Stimulated activated CD4-positive, alpha-beta T cell treated with anti-CD3 and anti-CD28 coated beads, Interleukin-12 subunit alpha, Interleukin-12 subunit beta, amount 100 ng/mL, for 24 hours (primary cell): Measurements from ENCODE around the gene DKC1.

Source experiments
- DNase-seq, 2 experiments: peaks; one replicate each; pipeline ENCODE4 v3.0.0-alpha.2; 2020; ENCODE audit warnings: low read depth in 2 of 2

Gene DKC1

GRCh38 chrX:154762537-154763296 lies at the start of gene DKC1:
Gene DKC1, plus strand, starts transcription at chrX:154762864. Its CDS starts 102 bp downstream, at chrX:154762966.
- DNase-seq, result peak; percentile 85 to 90

- no peak for DNase-seq
Observed at GRCh38 chrX:154714925-154715324, 47.7 kb upstream of the DKC1 start.

DNA sequence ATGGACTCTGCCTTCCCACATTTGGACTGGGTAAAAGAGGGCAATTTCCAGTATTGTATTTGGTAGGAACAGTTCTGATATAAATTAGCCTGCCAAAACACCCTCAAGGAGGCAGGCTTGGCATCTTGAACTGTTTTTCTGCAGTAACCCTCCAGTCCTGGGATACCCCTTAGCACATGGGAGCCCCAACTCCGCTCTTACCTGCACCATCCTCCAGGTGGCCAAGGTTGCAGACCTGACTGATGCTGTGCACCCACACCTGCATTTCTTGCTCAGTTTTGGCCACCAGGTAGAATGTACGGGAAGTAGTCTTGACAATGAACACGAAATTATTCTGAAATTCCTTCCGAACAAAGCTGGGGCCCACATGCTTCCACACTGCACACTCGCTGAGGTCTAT lies 46.8 kb upstream of the DKC1 start:
- DNase-seq, result no peak

GRCh38 chrX:154717824-154718223 lies 44.8 kb upstream of the DKC1 start:
- no peak for DNase-seq

- DNase-seq, result no peak
Observed at GRCh38 chrX:154718616-154719015, 44.0 kb upstream of the DKC1 start.

GRCh38 chrX:154719132-154719675 lies 43.5 kb upstream of the DKC1 start:
- no peak for DNase-seq

- DNase-seq, result no peak
Observed at GRCh38 chrX:154720067-154720466, 42.6 kb upstream of the DKC1 start.

DNA sequence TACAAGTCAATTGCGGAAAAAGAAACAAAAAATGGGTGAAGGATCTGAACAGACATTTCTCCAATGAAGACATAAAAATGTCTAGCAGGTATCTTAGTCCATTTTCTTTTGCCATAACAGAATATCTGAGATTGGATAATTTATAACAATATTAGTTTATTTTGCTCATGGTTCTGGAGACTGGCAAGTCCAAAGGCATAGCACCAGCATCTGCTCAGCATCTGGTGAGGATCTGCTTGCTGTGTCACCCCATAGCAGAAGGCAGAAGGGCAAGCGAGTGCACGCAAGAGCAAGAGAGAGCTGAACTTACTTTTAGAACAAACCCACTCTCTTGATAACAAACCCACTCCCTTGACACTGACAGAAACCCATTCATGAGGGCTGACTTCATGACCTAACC lies 41.5 kb upstream of the DKC1 start:
- no peak for DNase-seq

DNA sequence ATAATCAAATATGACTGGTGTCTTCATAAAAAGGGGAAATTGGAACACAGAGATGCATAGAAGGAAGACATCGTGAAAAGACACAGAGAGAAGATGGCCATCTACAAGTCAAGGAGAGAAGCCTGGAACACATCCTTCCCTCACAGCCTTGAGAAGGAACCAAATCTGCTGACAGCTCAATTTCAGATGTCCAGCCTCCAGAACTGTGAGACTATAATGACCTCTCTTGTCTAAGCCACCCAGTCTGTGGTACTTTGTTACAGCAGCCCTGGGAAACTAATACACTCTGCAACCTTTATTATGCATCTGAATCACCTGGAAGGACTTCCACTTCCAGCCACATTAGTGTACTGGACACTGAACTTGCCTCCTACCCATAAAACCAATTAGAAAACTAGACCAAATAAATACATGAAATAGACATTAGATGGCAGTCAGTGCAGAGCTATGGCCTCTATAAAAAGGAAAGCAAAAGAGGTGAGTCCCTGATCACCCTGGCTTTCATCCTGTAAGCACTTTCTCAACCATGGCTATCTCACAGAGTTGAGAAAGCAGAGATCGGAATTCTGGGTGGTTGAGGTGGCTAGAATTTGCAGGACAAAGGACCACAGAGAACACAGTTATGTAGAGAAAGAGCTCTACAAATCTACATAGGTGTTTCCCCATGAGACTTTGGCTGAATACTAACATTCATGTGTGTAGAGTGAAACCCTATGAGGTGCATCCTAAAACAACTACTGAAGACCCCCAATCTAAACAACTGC lies 37.5 kb upstream of the DKC1 start:
- no peak for DNase-seq

- DNase-seq, result no peak
Observed at GRCh38 chrX:154727418-154727817, 35.2 kb upstream of the DKC1 start.

DNA sequence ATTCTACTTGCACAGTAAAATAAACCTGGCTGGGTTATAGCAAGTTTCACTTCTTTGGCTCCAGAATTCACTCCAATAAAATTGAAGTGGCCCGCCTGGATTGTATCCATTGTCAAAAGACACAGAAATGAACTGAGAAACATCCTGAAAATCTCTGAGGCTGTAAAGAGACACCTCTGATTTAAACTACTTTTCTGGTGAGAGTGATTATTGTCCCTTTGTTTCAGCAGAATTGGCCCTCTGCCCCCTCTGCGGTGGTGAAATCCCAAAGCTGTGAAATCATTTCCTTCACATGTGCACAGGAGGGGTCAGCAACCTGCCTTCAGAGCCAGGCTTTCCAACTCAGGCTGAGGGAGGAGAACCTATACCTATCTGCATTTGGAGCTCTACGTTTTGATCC lies 34.8 kb upstream of the DKC1 start:
- DNase-seq, result no peak

DNA sequence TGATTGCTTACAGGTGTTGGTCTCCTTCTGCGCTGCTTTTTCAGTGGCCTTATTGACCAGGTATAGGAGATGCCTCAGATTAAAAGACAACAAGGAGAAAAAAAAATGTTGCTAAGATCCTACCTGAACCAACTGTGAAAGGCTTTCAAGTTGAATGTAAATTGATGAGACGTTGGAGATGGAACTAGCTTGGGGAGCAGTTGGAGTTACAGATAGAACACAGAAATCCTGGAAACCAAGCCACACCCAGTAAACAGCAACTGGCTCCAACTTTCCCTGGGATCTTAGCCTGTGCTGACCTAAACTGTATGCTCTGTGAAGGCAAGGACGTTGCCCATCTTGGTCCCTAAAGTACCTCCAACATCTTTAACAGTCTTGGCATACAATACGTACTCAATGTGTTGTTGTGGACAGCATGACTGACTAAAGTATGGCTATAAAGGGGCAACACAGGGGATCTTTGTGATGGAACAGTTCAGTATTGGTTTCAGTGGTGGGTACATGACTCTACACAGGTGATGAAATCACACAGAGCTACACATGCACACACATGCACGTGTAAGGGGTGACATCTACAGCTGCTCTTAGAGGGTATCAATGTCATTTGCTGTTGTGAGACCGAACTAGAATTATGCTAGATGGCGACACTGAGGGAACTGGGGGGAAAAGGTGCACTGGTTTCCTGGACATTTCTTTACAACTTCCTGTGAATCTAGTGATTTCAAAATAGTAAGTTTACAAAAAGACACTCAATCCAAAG lies 34.1 kb upstream of the DKC1 start:
- no peak for DNase-seq

GRCh38 chrX:154729439-154729838 lies 33.2 kb upstream of the DKC1 start:
- DNase-seq, result no peak

DNA sequence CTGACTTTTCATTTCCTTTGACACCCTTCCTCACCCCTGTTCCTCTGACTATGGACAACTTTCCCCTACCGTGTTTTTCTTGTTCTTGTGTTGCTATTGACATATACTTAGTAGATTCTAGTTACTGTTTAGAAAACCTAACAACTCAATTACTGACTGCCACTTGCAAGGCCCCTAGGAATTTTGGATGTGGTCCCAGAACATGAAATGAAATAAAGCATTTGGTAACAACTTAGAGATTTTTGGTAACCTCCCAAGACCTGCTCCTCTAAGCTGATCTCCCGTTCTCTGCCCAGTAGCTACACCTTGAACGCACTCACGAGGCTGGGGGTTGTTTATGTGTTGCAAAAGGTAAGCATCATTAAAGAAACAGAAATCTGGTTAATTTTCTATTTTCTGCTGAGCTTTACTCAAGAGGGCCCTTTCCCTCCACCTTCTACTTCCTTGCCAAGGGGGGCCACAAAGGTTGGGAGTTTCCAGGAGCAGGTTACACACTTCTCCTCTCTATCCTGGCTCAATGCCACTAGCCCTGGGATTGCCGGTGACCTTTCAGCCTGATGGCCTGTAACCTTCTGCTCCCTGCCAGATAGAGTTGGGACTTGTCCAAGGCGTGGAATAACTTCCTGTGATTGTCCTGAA lies 32.3 kb upstream of the DKC1 start:
- DNase-seq, result no peak

- DNase-seq, result no peak
Observed at GRCh38 chrX:154731184-154731583, 31.5 kb upstream of the DKC1 start.

- DNase-seq, result no peak
Observed at GRCh38 chrX:154731881-154732280, 30.8 kb upstream of the DKC1 start.

DNA sequence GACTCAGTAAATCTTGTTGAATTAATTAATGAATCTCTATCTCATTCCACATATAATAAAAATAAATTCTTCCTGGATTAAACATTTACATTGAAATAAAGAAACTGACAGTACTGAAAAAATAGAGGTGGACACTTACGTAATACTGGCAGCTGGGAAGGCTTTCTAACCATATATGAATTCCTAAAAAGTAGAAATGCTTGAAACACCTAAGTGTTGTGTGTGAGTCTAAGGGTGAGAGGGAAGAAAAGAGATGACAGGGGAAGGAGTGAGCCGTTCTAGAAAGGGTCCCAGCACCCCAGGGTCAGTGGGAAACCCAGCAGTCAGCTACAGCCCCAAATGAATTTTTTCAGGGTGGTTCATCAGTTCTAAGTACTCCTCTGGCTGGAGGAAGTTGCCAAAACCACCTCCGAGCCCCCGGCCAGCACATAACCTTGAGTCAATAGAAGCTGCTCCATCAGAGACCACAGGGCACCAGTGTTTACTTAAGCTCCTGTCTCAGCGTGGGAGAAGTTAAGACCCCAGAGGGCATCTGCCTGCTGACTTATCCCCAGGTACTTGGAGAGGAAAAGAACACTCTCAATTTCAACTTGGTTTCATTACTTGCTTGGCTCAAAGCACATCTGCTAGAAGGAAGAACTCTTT lies 30.1 kb upstream of the DKC1 start:
- no peak for DNase-seq

DNA sequence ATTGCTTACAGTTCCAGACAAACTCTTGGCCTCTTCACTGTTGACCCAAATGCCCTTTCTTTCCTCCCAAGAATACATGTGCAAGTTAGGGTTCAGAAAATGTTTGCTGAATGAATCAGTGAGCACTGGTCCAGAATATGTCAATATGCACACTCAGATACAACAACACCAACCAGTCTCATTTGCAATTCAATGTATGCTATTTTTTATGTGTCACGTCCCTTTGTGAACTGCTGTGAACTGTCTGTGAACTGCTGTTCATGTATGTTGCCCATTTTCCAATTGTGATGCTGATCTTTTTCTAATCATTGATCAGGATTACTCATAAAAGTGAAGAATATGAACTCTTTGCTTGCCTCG lies 29.6 kb upstream of the DKC1 start:
- DNase-seq, result no peak

DNA sequence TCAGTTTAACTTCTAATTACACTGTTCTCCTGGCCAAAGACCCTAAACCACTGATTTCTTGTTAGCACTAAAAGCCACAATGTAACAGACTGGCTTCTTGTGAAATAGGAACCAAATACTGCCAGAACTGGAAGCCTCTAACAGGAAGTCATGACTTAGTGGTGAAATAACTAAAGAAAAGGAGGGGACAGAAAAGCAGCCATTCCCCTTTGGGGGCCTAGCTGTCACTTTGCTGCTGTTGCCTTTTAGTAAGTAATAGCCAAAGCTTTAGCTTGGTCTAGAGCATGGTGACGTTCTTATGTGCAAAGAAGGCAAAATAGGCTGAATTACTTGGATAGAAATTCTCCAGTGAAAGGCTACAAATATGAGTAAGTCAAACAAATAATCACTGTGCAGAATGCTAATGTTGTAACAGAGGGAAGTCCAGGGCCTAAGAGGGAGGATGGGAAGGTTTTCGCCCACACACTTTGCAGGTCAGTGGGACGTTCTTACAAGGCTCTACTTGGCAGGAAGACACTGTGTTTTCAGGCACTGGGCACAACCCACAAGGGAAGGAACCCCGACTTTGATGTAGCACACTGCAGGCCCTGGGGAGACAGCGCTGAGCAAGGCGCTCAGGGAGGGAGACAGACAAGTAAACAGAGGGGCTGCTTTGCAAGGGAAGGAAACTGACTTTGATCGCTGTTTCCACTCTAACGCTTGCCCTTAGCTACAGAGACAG lies 28.4 kb upstream of the DKC1 start:
- DNase-seq, result no peak

GRCh38 chrX:154735695-154736393 lies 26.8 kb upstream of the DKC1 start:
- no peak for DNase-seq
